Measurements from ENCODE around the gene LEP.
A peak's percentile ranks its signal among the peaks of the same experiment; 100 is the strongest.

Gene LEP

DNA sequence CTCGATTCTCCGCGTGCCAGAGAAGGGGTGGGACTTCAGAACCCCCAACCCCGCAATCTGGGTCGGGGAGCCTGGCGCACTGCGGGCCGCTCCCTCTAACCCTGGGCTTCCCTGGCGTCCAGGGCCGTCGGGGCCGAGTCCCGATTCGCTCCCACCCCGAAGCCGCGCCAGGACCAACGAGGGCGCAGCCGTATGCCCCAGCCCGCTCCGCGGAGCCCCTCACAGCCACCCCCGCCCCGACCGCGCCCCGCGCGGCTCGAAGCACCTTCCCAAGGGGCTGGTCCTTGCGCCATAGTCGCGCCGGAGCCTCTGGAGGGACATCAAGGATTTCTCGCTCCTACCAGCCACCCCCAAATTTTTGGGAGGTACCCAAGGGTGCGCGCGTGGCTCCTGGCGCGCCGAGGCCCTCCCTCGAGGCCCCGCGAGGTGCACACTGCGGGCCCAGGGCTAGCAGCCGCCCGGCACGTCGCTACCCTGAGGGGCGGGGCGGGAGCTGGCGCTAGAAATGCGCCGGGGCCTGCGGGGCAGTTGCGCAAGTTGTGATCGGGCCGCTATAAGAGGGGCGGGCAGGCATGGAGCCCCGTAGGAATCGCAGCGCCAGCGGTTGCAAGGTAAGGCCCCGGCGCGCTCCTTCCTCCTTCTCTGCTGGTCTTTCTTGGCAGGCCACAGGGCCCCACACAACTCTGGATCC is at the start of gene LEP:
LEP (plus strand) TSS at position 583 of the 691 bp plus-strand sequence. CDS start 10,741 bp downstream, outside the sequence.
- H3K27ac Mint-ChIP-seq: no peak within 1 kb of the TSS
- ATAC-seq (ENCODE audit: low read depth): no peak
- no peaks in the 10 kb centered on the region for H3K36me3 Mint-ChIP-seq
- peaks cover 2% of the 10 kb centered on the region for H3K9me3 Mint-ChIP-seq
- no peak for DNase-seq (ENCODE audit: low spot score in 2 of 2)
- H3K4me1 Mint-ChIP-seq: no peaks in the 10 kb centered on the region
- peaks cover 22% of the 10 kb centered on the region for H3K27me3 Mint-ChIP-seq
- no peak within 1 kb of the TSS for H3K4me3 Mint-ChIP-seq

DNA sequence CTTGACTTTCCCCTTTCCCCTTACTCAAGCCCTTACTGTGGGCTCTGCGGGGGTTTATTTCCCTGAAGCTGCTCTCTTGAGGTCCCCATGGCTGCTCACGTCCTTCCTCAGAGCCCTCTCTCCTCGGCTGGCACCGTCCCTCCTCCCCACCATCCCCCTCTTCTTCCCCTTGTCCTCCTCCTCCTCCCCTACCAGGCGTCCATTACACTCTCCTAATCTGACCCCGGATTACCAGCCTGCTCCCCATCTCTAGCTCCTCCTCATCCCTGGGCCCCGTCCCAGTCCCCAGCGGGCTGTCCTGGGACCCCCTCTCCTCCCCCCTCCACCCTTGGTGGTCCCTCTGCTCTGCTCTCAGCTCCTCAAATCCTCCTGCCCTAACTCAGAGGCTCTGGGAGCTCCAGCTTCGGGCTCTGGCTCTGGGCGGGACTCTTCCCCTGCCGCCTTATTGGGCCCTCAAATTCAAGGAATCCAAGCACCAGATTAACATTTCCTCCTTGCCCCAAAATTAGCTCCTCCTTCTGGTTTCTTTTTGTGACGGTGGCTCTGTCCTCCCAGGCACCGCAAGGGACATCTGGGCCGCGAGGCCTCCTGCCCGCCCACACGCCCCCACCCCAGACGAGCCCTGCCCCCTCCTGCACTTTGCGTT is 48.5 kb upstream of the LEP start:
- H3K4me1 Mint-ChIP-seq: peaks cover 4% of the 10 kb centered on the region
- no peak for DNase-seq (ENCODE audit: low spot score in 2 of 2)
- H3K36me3 Mint-ChIP-seq: no peaks in the 10 kb centered on the region
- no peak for ATAC-seq (ENCODE audit: low read depth)
- H3K27me3 Mint-ChIP-seq: peaks cover 21% of the 10 kb centered on the region
- H3K4me3 Mint-ChIP-seq: no peak overlapping the region
- H3K9me3 Mint-ChIP-seq: peaks cover 9% of the 10 kb centered on the region
- no peak overlapping the region for H3K27ac Mint-ChIP-seq

DNA sequence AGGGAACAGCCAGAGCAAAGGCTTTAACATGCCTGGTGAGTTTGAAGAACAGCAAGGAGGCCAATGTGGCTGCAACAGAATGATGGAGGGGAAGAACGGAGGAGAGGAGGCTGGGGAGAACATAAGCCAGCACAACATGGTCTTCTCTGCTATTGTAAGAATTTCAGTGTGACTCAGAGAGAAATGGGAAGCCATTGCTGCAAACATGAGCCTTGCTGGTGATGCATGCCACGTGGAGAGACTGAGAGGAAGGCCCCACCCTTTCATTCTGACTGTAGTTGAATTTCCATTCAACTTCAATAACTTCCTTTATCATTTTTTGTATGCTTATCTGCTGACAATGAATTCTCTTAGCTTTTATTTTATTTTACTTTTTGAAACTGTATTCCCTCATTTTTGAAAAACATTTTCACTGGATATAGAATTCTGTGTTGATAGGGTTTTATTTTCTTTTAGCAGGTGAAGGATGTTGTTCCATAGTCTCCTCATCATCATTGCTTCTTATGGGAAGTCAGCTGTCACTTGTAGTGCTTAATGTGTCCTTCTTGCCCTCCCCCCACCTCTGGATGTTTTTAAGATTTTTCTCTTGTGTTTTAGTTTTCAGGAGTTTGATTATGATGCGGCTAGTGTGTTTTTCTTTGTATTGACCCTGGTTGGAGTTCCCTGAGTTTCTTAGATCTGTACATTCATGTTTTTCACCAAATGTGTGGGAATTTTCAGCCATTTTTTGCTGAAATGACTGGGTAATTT is 46.4 kb upstream of the LEP start:
- no peak for ATAC-seq (ENCODE audit: low read depth)
- peaks cover 9% of the 10 kb centered on the region for H3K9me3 Mint-ChIP-seq
- H3K4me3 Mint-ChIP-seq: no peak overlapping the region

DNA sequence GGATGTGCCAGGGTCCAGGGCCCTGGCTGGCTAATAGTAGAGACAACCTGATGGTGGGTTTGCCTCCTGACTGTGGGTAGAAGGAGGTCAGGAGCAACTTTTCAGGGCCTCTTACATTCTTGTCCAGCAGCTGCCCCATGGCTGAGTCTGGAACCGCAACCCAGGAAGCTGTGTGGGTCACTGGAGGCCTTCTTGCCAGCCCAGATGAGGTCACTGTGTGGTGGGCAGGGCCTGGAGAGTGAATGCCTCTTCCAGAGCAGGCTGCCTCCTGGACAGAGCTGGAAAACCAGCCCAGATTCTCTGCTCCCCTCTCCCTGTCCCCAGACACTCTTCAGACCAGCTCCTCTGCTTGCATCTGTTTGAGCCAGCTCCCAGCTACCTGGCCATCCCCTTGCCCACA is 43.5 kb upstream of the LEP start:
- Mint-ChIP-seq H3K4me1 (peaks cover 11% of the 10 kb centered on the region), H3K9me3 (peaks cover 9% of the 10 kb centered on the region), H3K36me3 (peaks cover 3% of the 10 kb centered on the region), H3K27me3 (peaks cover 23% of the 10 kb centered on the region), H3K27ac (no peak overlapping the region), H3K4me3 (no peak overlapping the region)
- DNase-seq (ENCODE audit: low spot score in 2 of 2) (no peak), ATAC-seq (ENCODE audit: low read depth) (no peak)

More for the DNA sequence above, 46.4 kb upstream of the LEP start:
- no peak overlapping the region for H3K27ac Mint-ChIP-seq
- peaks cover 14% of the 10 kb centered on the region for H3K27me3 Mint-ChIP-seq
- no peak for DNase-seq (ENCODE audit: low spot score in 2 of 2)
- H3K36me3 Mint-ChIP-seq: no peaks in the 10 kb centered on the region
- H3K4me1 Mint-ChIP-seq: peaks cover 4% of the 10 kb centered on the region

DNA sequence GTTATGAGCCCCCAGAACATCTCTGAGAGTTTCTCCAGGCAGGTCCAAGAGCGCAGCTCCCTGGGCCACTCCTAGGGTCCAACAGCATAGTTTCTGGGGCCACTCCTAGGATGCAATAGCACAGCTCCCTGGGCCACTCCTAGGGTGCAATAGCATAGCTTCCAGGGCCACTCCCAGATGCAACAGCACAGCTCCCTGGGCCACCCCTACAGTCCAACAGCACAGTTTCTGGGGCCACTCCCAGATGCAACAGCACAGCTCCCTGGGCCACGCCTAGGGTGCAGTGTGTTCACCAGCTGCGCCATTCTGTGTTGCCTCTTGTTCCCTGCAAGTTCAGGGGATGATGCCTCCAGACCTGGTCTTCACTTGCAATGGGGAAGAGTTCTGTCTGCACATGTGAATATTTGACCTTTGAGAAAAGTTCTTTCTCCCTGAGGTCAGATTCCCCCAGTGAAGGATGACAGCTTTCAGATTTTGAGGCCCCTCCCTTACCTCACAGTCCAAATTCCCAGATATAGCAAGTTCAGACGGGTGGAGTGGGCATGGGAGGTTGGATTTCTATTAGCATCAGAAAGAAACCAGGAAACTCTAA is 43.0 kb upstream of the LEP start:
- ATAC-seq (ENCODE audit: low read depth) (no peak), DNase-seq (ENCODE audit: low spot score in 2 of 2) (no peak)
- Mint-ChIP-seq H3K9me3 (peaks cover 9% of the 10 kb centered on the region), H3K27ac (no peak overlapping the region), H3K36me3 (peaks cover 3% of the 10 kb centered on the region), H3K27me3 (peaks cover 25% of the 10 kb centered on the region), H3K4me3 (no peak overlapping the region), H3K4me1 (peaks cover 11% of the 10 kb centered on the region)

DNA sequence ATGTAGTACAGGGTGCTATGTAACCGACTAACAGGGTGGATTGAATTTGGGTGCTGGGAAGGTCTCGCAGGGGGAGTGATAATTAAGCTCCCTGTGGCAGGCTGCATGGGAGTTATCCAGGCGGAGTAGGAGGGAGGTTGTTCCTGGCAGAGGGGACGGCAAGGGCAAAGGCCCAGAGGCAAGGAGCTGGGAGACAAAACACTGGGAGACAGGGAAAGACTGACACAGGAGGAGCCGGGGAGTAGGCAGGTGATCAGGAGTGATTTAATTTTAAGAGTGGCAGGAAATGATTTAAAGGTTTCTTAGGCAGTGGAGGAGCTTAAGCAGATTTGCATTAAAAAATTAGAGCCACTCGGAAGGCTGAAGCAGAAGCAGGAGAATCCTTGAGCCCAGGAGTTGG is 40.7 kb upstream of the LEP start:
- H3K4me3 Mint-ChIP-seq: no peak overlapping the region

DNA sequence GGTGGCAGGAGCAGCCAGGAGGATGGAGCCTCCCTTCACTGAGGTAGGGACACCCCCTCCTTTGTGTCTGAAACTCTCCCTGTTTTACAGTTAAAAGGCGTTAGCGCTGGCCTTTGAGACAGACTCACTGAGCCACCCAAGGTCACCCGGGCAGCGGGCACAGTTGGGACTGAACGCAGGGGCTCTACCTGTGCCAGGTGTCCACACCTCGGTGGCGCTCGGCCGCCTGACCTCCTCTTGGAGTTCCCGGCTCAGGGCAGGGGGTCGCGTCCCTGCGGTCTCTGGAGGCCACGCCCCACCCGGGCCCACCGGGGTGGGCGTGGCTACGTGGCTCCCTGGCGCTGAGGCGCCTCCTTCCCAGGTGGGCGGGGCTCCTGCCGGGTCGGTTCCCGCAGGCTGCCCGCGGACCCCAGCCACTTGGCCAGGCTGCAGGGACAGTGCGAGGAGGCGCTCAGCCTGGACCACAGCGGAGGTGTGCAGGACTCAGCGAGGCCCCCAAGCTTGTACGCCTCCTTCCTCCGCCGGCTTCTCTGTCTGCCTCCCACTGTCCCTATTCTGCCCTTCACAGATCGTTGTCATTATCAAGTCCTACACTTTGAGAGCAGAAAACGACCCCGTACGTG is 39.9 kb upstream of the LEP start:
- no peaks in the 10 kb centered on the region for H3K9me3 Mint-ChIP-seq
- ATAC-seq (ENCODE audit: low read depth): peak; percentile 26

More for the DNA sequence above, 40.7 kb upstream of the LEP start:
- no peak for DNase-seq (ENCODE audit: low spot score in 2 of 2)
- Mint-ChIP-seq H3K27me3 (peaks cover 27% of the 10 kb centered on the region), H3K36me3 (peaks cover 5% of the 10 kb centered on the region), H3K4me1 (peaks cover 11% of the 10 kb centered on the region), H3K27ac (no peak overlapping the region), H3K9me3 (no peaks in the 10 kb centered on the region)
- no peak for ATAC-seq (ENCODE audit: low read depth)

DNA sequence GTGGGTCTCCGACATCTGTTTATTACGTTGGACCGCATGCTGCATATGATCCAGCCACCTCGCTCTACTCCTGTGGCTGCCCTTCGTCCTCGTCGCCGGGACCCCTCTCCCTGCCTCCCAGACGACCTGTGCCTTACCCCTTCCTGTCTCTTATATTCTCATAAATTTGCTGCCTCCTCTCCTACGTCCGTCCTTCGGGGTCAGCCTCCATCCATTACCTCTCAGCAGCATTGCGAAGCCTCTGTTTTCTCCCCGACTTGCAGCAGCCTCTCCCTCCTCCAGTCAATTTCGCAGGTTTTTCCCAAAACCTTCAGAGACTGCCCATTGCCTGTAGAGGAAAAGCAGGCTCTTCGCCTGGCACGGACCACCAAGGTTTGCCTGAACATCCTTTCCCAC is 39.4 kb upstream of the LEP start:
- no peaks in the 10 kb centered on the region for H3K9me3 Mint-ChIP-seq
- peaks cover 30% of the 10 kb centered on the region for H3K27me3 Mint-ChIP-seq
- no peak overlapping the region for H3K27ac Mint-ChIP-seq
- peak overlapping the region; percentile 71 for H3K4me3 Mint-ChIP-seq
- peaks cover 5% of the 10 kb centered on the region for H3K36me3 Mint-ChIP-seq
- DNase-seq (ENCODE audit: low spot score in 2 of 2) (no peak), ATAC-seq (ENCODE audit: low read depth) (peak; percentile 10)
- H3K4me1 Mint-ChIP-seq: peaks cover 11% of the 10 kb centered on the region

More for the DNA sequence above, 39.9 kb upstream of the LEP start:
- DNase-seq (ENCODE audit: low spot score in 2 of 2): no peak
- Mint-ChIP-seq H3K27ac (no peak overlapping the region), H3K4me1 (peaks cover 11% of the 10 kb centered on the region), H3K36me3 (peaks cover 5% of the 10 kb centered on the region), H3K27me3 (peaks cover 30% of the 10 kb centered on the region), H3K4me3 (peak overlapping the region; percentile 71)

DNA sequence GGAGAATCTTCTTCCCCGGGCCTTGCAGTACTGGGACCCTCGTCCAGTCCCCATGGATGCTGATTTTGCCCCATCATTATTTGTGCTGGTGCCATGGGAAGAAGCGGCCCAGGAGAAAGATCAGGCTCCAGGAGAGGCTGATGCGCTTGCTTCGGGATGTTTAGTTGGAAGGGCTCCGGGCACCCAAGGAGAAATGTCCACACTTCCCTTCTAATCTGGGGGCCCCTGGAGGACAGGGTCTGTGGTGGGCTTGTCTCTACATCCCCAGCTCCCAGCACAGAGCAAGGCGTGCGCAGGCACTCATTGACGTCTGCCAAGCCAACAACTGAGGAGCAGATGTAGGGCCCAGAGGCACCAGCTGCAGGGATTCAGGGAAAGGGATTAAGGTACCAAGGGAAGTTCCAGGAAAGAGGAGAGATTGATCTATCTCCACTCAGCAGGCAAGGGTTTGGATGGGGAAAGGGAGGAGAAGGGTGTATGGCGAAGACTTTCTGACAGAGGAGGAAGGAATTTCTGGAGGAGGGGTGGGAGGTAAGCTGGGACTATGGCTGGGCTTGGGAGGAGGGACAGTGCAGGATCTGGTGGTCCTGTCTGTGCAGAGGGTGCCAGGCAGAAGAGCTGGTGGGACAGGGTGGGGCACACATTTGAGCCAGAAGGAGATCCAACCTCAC is 38.7 kb upstream of the LEP start:
- Mint-ChIP-seq H3K27me3 (peaks cover 30% of the 10 kb centered on the region), H3K4me1 (peaks cover 11% of the 10 kb centered on the region)
- ATAC-seq (ENCODE audit: low read depth): no peak

DNA sequence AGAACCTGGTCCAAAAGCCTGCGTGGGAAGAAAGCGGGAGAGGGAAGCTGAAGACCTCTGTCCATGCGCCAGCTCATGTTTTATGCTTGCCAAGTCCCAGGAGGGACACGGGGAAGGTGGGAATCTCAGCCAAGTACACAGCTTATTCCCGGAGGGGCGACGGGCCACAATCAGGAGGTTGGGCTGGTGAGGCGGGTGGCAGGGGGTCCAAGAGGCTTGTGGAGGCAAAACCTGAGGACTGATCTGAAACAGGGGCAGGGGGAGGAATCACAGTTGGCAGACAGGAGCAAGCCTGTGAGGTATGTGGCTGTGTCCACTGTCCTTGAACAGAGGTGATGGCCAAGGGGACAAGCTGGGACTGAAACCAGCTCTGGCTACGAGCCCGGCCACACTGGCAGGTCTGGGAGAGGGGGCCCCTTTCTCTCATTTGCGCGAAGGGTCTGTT is 38.0 kb upstream of the LEP start:
- Mint-ChIP-seq H3K9me3 (no peaks in the 10 kb centered on the region), H3K27me3 (peaks cover 30% of the 10 kb centered on the region), H3K4me3 (no peak overlapping the region), H3K4me1 (peaks cover 11% of the 10 kb centered on the region), H3K36me3 (peaks cover 5% of the 10 kb centered on the region), H3K27ac (no peak overlapping the region)
- ATAC-seq (ENCODE audit: low read depth): no peak
- DNase-seq (ENCODE audit: low spot score in 2 of 2): no peak

More for the DNA sequence above, 38.7 kb upstream of the LEP start:
- Mint-ChIP-seq H3K36me3 (peaks cover 5% of the 10 kb centered on the region), H3K9me3 (no peaks in the 10 kb centered on the region), H3K4me3 (peak overlapping the region; percentile 71), H3K27ac (no peak overlapping the region)
- DNase-seq (ENCODE audit: low spot score in 2 of 2): no peak

DNA sequence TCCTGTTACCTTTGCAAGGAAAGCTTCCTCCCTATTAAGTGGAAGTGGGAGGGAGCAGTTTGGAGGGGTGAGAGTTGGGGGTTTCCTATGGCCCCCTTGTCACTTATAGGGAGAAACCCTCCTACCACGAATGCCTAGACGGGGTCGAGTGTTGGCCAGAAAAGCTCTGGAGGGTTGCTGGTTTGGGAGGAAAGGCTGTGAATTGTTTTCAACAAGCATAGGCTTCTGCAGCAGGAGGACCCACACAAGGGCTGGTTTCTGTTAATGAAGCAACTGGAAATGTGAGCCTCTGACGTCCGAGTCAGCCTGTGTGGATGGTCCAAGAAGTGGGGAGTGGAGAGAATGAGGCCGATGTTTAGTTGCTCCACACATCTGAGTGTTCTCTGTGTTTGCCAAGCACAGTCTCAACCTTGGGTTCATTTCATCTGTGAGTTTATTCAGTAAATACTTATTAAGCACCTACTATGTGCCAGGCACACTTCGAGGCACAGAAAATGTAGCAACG is 37.3 kb upstream of the LEP start:
- ATAC-seq (ENCODE audit: low read depth): no peak
- no peak for DNase-seq (ENCODE audit: low spot score in 2 of 2)
- H3K36me3 Mint-ChIP-seq: peaks cover 5% of the 10 kb centered on the region
- H3K4me3 Mint-ChIP-seq: no peak overlapping the region
- peaks cover 11% of the 10 kb centered on the region for H3K4me1 Mint-ChIP-seq
- H3K9me3 Mint-ChIP-seq: no peaks in the 10 kb centered on the region
- H3K27me3 Mint-ChIP-seq: peaks cover 30% of the 10 kb centered on the region
- no peak overlapping the region for H3K27ac Mint-ChIP-seq

DNA sequence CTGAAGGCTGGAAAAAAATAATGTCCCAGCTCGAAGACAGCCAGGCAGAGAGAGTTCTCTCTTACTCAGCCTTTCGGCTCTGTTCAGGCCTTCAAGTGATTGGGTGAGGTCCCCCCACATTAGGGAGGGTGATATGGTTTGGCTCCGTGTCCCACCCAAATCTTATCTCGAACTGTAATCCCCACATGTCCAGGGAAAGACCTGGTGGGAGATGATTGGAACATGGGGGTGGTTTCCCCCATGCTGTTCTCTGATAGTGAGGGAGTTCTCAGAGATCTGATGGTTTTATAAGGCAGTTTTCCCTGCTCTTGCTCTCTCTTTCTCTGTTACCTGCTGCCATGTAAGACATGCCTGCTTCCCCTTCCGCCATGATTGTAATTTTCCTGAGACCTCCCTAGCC is 36.6 kb upstream of the LEP start:
- no peak overlapping the region for H3K4me3 Mint-ChIP-seq
- H3K27me3 Mint-ChIP-seq: peaks cover 28% of the 10 kb centered on the region
- no peaks in the 10 kb centered on the region for H3K9me3 Mint-ChIP-seq
- no peak overlapping the region for H3K27ac Mint-ChIP-seq
- peaks cover 5% of the 10 kb centered on the region for H3K36me3 Mint-ChIP-seq
- peaks cover 11% of the 10 kb centered on the region for H3K4me1 Mint-ChIP-seq
- ATAC-seq (ENCODE audit: low read depth): no peak
- DNase-seq (ENCODE audit: low spot score in 2 of 2): no peak

DNA sequence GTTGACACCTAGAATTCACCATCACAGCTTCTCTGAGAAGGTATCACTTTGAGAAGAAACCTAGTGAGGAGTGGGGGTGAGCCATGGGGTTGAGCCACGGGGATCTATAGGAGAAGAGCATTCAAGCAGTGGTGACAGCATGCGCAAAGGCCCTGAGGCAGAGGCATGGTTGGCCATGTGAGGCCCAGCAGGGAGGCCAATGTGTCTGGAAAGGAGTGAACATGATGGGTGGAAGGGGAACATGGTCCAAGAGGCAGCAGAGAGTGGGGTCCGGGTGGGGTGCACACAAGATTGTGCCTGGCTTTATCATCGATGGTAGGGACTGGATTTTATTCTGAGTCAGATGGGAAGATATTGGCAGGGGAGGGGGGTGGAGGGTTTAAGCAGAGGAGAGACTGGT is 36.0 kb upstream of the LEP start:
- Mint-ChIP-seq H3K4me1 (peaks cover 12% of the 10 kb centered on the region), H3K27ac (no peak overlapping the region), H3K27me3 (peaks cover 28% of the 10 kb centered on the region), H3K9me3 (no peaks in the 10 kb centered on the region), H3K36me3 (peaks cover 3% of the 10 kb centered on the region), H3K4me3 (no peak overlapping the region)
- ATAC-seq (ENCODE audit: low read depth) (no peak), DNase-seq (ENCODE audit: low spot score in 2 of 2) (no peak)
